Vagina (tissue), 2 donors: ENCODE results near the gene MORF4L1.

Experiments used
- CTCF ChIP-seq, 3 experiments: fragments of 450-650 bp in 2 of 3; fragments of 200-600 bp in 1 of 3; sonication (generic) in 1 of 3; IDR thresholded peaks; one replicate each; pipeline ENCODE4 v1.5.1; 2017 to 2019; ENCODE audit warnings: antibody characterized with exemption in 3 of 3, mild to moderate bottlenecking in 2 of 3, moderate library complexity in 2 of 3
- POLR2A ChIP-seq, 2 donors: fragments of 450-650 bp; IDR thresholded peaks; one replicate each; pipeline ENCODE4 v1.6.1; 2017; ENCODE audit warnings: antibody characterized with exemption in 2 of 2, mild to moderate bottlenecking in 2 of 2, moderate library complexity in 2 of 2
- POLR2AphosphoS5 ChIP-seq, 2 donors: sonication (generic); formaldehyde crosslinking; IDR thresholded peaks; one replicate each; pipeline ENCODE4 v1.9.0; 2017; ENCODE audit warnings: antibody characterized with exemption in 2 of 2, mild to moderate bottlenecking in 2 of 2, low read depth in 1 of 2; ENCODE audit not compliant: insufficient read depth in 1 of 2

GRCh38 chr15:78947506-78947905 lies 74.8 kb downstream of the MORF4L1 start:
- no peak for TF ChIP-seq POLR2A (IDR thresholded peaks at IDR 0.05)
- no peak for TF ChIP-seq POLR2AphosphoS5 (IDR thresholded peaks at IDR 0.05; ENCODE audit: insufficient read depth in 1 of 2, low read depth in 1 of 2)
- TF ChIP-seq CTCF (IDR thresholded peaks at IDR 0.05), result no peak
